Urinary bladder (tissue), 4 donors: ENCODE data around the gene OR6K2. TPM values are rescaled to one million over a fixed set of nuclear protein-coding genes. Genes with fewer than 3 reads are reported as not detected.
"Not testable (repeated sequence)": the region's sequence is repeated elsewhere in the genome, so short reads cannot be mapped to it uniquely, and the experiment has no call there.

ENCODE experiments used
- DNase-seq: peaks from one replicate; pipeline ENCODE4 v3.0.0-alpha.2; 2015; ENCODE audit errors: extremely low spot score
- H3K27ac ChIP-seq: one replicate; pipeline ENCODE4 v1.5.1; 2013; ENCODE audit warnings: low read depth, mild to moderate bottlenecking, moderate library complexity
- H3K36me3 ChIP-seq: one replicate; pipeline ENCODE4 v1.6.1; 2013; ENCODE audit warnings: mild to moderate bottlenecking, moderate library complexity; ENCODE audit not compliant: insufficient read depth
- H3K4me1 ChIP-seq: one replicate; pipeline ENCODE4 v1.6.1; 2013; ENCODE audit warnings: mild to moderate bottlenecking, moderate library complexity; ENCODE audit not compliant: insufficient read depth
- H3K4me3 ChIP-seq: one replicate; pipeline ENCODE4 v1.5.1; 2013; ENCODE audit warnings: low read depth, low read length
- WGBS: extraction: QIAGEN DNeasy Blood & Tissue Kit; methylation state at CpG from one replicate; pipeline ENCODE4 v1.1.7; 2013; 5-methylcytosine and 5-hydroxymethylcytosine counted together
- polyA plus RNA-seq: library from polyadenylated mRNA; stranded (reverse); fragments of 200-250 nt; gene quantifications from one replicate; pipeline ENCODE4 v1.2.3, GENCODE V29; 2013
- total RNA-seq: library from RNA; depleted of rRNA; stranded (reverse); fragments of >200 nt; gene quantifications from one replicate; pipeline ENCODE4 v1.2.3, GENCODE V29; 2014
- donor health status: healthy with polysubstance abuse.
- donor health status: healthy.

OR6K2 gene
- total and polyA plus RNA-seq, 2 donors: not detected

GRCh38 chr1:158692356-158692755 is 8.1 kb downstream of the OR6K2 start:
- Histone ChIP-seq H3K4me3 (no peak overlapping the region), H3K4me1 (no peaks in the 10 kb centered on the region), H3K27ac (no peak overlapping the region), H3K36me3 (no peaks in the 10 kb centered on the region)
- DNase-seq: no peak

GRCh38 chr1:158691907-158692306 is 8.5 kb downstream of the OR6K2 start:
- no peak overlapping the region for H3K4me3 ChIP-seq
- H3K4me1 ChIP-seq: no peaks in the 10 kb centered on the region
- no peak overlapping the region for H3K27ac ChIP-seq
- no peak for DNase-seq
- H3K36me3 ChIP-seq: no peaks in the 10 kb centered on the region

DNA sequence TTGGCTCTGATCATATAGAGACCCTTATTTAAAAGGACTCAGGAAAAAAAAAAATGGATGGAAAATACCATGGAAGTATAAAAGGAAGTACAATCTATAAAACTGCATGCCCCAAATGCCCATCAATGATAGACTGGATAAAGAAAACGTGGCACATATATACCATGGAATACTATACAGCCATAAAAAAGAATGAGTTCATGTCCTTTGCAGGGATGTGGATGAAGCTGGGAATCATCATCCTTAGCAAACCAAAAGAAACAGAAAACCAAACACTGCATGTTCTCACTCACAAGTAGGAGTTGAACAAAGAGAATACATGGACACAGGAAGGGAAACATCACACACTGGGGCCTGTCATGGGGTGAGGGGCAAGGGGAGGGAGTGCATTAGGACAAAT is 9.3 kb downstream of the OR6K2 start:
- 54% methylated on average over 1 of the region's 1 CpG for WGBS
- H3K36me3 ChIP-seq, DNase-seq, H3K27ac ChIP-seq, H3K4me1 ChIP-seq, H3K4me3 ChIP-seq: not testable (repeated sequence)

DNA sequence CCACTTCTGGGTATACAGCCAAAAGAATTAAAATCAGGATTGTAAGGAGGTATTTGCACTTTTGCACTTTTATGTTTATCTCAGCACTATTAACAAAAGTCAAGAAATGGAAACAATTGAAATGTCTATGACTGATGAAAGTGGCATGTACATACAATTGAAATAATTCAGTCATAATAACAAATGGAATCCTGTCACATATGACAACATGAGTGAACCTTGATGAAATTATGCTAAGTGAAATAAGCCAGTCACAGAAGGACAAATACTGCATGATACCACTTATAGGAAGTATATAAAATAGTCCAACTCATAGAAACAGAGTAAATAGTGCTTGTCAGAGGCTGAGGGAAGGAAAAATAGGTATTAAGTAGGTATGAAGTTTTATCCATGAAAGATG is 10.6 kb downstream of the OR6K2 start:
- Histone ChIP-seq H3K27ac (no peak overlapping the region), H3K4me3 (no peak overlapping the region), H3K36me3 (no peaks in the 10 kb centered on the region), H3K4me1 (no peaks in the 10 kb centered on the region)
- no peak for DNase-seq

GRCh38 chr1:158689110-158689509 is 11.3 kb downstream of the OR6K2 start:
- Histone ChIP-seq H3K4me3 (no peak overlapping the region), H3K36me3 (no peaks in the 10 kb centered on the region), H3K4me1 (no peaks in the 10 kb centered on the region), H3K27ac (no peak overlapping the region)
- WGBS: 43% methylated on average over 1 of the region's 1 CpG
- DNase-seq: no peak

DNA sequence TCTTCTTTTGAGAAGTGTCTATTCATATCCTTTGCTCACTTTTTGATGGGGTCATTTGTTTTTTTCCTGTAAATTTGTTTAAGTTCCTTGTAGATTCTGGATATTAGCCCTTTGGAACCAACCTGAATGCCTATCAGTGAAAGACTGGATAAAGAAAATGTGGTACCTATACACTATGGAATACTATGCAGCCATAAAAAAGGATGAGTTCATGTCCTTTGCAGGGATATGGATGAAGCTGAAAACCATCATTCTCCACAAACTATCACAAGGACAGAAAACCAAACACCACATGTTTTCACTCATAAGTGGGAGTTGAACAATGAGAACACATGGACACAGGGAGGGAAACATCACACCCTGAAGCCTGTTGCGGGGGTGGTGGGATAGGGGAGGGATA is 12.1 kb downstream of the OR6K2 start:
- H3K4me3 ChIP-seq, DNase-seq, H3K27ac ChIP-seq, H3K36me3 ChIP-seq, H3K4me1 ChIP-seq: not testable (repeated sequence)
- WGBS: 90% methylated on average over 1 of the region's 1 CpG

DNA sequence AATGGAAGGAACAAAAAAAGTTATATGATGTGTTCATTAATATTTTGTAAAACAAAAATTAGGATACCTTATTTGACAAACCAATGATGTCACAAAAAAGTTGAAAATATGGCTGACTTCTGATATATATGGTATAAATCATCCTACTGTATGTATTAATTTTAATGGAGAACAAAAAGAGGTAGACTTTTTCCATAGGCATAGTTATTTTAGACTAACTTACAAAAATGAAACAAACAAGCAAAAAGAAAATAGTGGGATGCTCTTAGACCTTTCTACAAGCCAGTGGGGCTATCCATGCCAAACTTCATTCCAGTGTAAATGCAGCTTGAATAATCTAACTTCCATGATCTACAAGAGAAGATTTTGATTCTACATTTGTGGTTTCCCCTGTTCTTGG is 13.4 kb downstream of the OR6K2 start:
- no peak for DNase-seq
- Histone ChIP-seq H3K4me3 (no peak overlapping the region), H3K36me3 (no peaks in the 10 kb centered on the region), H3K27ac (no peak overlapping the region), H3K4me1 (no peaks in the 10 kb centered on the region)

GRCh38 chr1:158686111-158687009 is 14.1 kb downstream of the OR6K2 start, which contains the start of gene SPTA1:
Gene SPTA1 (minus strand): TSS chr1:158686715. CDS start chr1:158686517, 198 bp downstream.
- DNase-seq: no peak
- Histone ChIP-seq H3K27ac (no peak within 1 kb of the TSS), H3K4me3 (no peak within 1 kb of the TSS), H3K36me3 (no peaks in the 10 kb centered on the region), H3K4me1 (no peaks in the 10 kb centered on the region)
- WGBS: 67% methylated on average over 7 of the region's 7 CpGs

DNA sequence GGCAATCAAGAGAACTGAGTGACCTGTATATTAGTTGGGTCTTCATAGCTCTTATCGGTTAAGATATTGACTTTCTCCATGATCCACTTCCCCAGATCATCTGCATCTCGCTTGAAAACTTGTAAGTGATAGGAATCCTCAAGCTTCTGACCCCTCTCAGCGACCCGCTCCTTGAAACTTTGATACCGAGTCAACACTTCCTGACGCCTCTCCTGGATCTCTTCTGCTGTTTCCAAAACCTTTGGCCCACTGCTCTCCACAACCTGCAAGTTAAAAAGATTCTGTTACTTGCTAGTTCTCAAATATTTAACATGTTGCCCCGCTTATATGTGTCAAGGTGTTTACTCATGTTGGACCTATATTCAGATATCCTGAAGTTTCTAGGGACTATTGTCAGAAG is 15.4 kb downstream of the OR6K2 start:
- WGBS: 73% methylated on average over 7 of the region's 7 CpGs
- DNase-seq: no peak
- no peaks in the 10 kb centered on the region for H3K4me1 ChIP-seq
- no peaks in the 10 kb centered on the region for H3K36me3 ChIP-seq
- no peak overlapping the region for H3K4me3 ChIP-seq
- H3K27ac ChIP-seq: no peak overlapping the region

- 92% methylated on average over 2 of the region's 2 CpGs for whole genome bisulfite sequencing
- H3K4me1 ChIP-seq: no peaks in the 10 kb centered on the region
- no peak for DNase-seq
Observed at GRCh38 chr1:158681606-158682005, 18.8 kb downstream of the OR6K2 start.

GRCh38 chr1:158679289-158679688 is 21.2 kb downstream of the OR6K2 start:
- DNase-seq: no peak
- WGBS: 90% methylated on average over 1 of the region's 1 CpG
- Histone ChIP-seq H3K4me3 (no peak overlapping the region), H3K27ac (no peak overlapping the region), H3K36me3 (no peaks in the 10 kb centered on the region), H3K4me1 (no peaks in the 10 kb centered on the region)

More at GRCh38 chr1:158681606-158682005, 18.8 kb downstream of the OR6K2 start:
- H3K27ac ChIP-seq: no peak overlapping the region
- H3K4me3 ChIP-seq: no peak overlapping the region
- no peaks in the 10 kb centered on the region for H3K36me3 ChIP-seq

DNA sequence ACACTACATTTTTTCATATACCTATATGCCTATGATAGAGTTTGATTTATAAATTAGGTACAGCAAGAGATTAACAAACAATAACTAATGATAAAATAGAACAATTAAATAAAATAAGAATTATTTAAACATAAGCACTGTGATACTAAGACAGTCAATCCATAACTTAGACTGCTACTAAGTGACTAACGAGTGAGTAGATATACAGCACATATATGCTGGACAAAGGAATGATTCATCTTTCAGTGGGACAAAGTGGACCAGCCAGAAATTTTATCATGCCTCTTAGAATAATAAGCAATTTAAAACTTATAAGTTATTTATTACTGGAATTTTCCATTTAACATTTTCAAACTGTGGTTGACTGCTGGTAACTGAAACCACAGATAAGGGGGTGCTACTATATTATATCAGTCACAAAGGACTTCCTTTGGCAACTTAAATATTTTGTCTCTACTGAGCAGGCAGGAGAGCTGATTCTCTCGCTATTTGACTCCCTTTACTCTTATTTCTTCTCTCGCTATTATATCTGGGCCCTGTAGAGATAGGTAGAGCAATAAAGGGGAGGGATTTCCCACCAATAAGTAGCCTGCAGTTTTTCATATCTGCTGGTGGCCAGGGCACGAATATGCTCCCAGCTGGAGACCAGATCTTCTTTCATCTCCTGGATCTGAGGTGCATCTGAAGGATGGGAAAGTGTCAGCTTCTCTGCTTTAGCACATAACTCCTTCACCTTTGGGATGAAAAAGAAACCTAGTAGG is 24.7 kb downstream of the OR6K2 start:
- no peak overlapping the region for H3K27ac ChIP-seq
- 72% methylated on average over 4 of the region's 4 CpGs for WGBS
- no peak overlapping the region for H3K4me3 ChIP-seq
- no peaks in the 10 kb centered on the region for H3K36me3 ChIP-seq
- H3K4me1 ChIP-seq: no peaks in the 10 kb centered on the region
- no peak for DNase-seq

GRCh38 chr1:158674302-158674701 is 26.1 kb downstream of the OR6K2 start:
- Histone ChIP-seq H3K4me1 (no peaks in the 10 kb centered on the region), H3K27ac (no peak overlapping the region), H3K36me3 (no peaks in the 10 kb centered on the region), H3K4me3 (no peak overlapping the region)
- whole genome bisulfite sequencing: 90% methylated on average over 7 of the region's 7 CpGs
- DNase-seq: no peak

DNA sequence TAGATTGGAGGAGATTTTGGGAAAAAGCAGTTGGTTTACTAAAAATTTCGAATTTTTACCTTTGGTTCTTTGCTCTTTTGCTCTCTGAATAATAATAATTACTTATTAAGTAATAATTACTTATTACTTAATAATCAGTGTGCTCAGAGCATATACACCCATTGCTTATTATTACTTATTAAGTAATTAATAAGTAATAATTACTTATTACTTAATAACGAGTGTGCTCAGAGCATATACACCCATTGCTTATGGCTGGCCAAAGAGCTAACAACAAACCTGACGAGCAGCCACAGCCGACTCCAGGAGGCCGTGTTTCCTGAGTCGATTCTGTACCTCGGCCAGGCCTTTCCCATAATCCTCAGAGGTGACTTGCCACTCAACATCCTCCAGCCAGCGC is 34.4 kb downstream of the OR6K2 start:
- Histone ChIP-seq H3K4me1 (no peaks in the 10 kb centered on the region), H3K36me3 (no peaks in the 10 kb centered on the region), H3K27ac (no peak overlapping the region), H3K4me3 (no peak overlapping the region)
- 72% methylated on average over 8 of the region's 8 CpGs for WGBS
- no peak for DNase-seq
